Measurements from ENCODE around the gene CDHR3. TPM values are rescaled to one million over a fixed set of nuclear protein-coding genes. Genes with fewer than 3 reads are reported as not detected.

The CDHR3 gene
- total RNA-seq, 2 donors from 2014 or later, result 2.2 to 3.9 TPM

- TF ChIP-seq POLR2AphosphoS5 (IDR thresholded peaks at IDR 0.05) (no peak), POLR2A (IDR thresholded peaks at IDR 0.05) (no peak), CTCF (IDR thresholded peaks at IDR 0.05) (no peak)
- intact Hi-C loops (cut with DNase I), result no loop called here
- H3K9me3 ChIP-seq, result no peaks in the 10 kb centered on the region
- no peak for DNase-seq (ENCODE audit: low spot score)
- H3K4me1 ChIP-seq (replicated peaks), result no peaks in the 10 kb centered on the region
- no peak overlapping the region for H3K4me3 ChIP-seq
- no peak overlapping the region for H3K27ac ChIP-seq
- H3K36me3 ChIP-seq, result no peaks in the 10 kb centered on the region
- WGBS, result 93% methylated on average over 8 of the region's 8 CpGs
- no peaks in the 10 kb centered on the region for H3K27me3 ChIP-seq (replicated peaks; ENCODE audit: insufficient read depth)
These were observed 72.5 kb downstream of the CDHR3 start for GRCh38 chr7:106035568-106035967.

- H3K27ac ChIP-seq, result no peak overlapping the region
- WGBS, result 70% methylated on average over 6 of the region's 6 CpGs
- no peaks in the 10 kb centered on the region for H3K36me3 ChIP-seq
- no peak for TF ChIP-seq POLR2A (IDR thresholded peaks at IDR 0.05)
- no peak for TF ChIP-seq CTCF (IDR thresholded peaks at IDR 0.05)
- no peak for TF ChIP-seq POLR2AphosphoS5 (IDR thresholded peaks at IDR 0.05)
- no peak overlapping the region for H3K4me3 ChIP-seq
- H3K9me3 ChIP-seq, result no peaks in the 10 kb centered on the region
- H3K27me3 ChIP-seq (replicated peaks; ENCODE audit: insufficient read depth), result no peaks in the 10 kb centered on the region
- DNase-seq (ENCODE audit: low spot score), result no peak
- intact Hi-C loops (cut with DNase I), result no loop called here
- no peaks in the 10 kb centered on the region for H3K4me1 ChIP-seq (replicated peaks)
These were observed 72.9 kb downstream of the CDHR3 start for GRCh38 chr7:106036004-106036403.

- no peaks in the 10 kb centered on the region for H3K9me3 ChIP-seq
- no peak for DNase-seq (ENCODE audit: low spot score)
- no peak for TF ChIP-seq POLR2AphosphoS5 (IDR thresholded peaks at IDR 0.05)
- TF ChIP-seq CTCF (IDR thresholded peaks at IDR 0.05), result no peak
- TF ChIP-seq POLR2A (IDR thresholded peaks at IDR 0.05), result no peak
- H3K36me3 ChIP-seq, result no peaks in the 10 kb centered on the region
- H3K4me3 ChIP-seq, result no peak overlapping the region
- 81% methylated on average over 7 of the region's 7 CpGs for WGBS
- H3K27me3 ChIP-seq (replicated peaks; ENCODE audit: insufficient read depth), result no peaks in the 10 kb centered on the region
- H3K27ac ChIP-seq, result no peak overlapping the region
- intact Hi-C loops (cut with DNase I), result no loop called here
- H3K4me1 ChIP-seq (replicated peaks), result no peaks in the 10 kb centered on the region
These were observed 74.6 kb downstream of the CDHR3 start for GRCh38 chr7:106037489-106038176.

GRCh38 chr7:106038289-106038688, 75.2 kb downstream of the CDHR3 start:
- intact Hi-C loops (cut with DNase I), result no loop called here
- no peak overlapping the region for H3K27ac ChIP-seq
- no peaks in the 10 kb centered on the region for H3K9me3 ChIP-seq
- no peaks in the 10 kb centered on the region for H3K36me3 ChIP-seq
- no peaks in the 10 kb centered on the region for H3K27me3 ChIP-seq (replicated peaks; ENCODE audit: insufficient read depth)
- H3K4me1 ChIP-seq (replicated peaks), result no peaks in the 10 kb centered on the region
- no peak for TF ChIP-seq POLR2AphosphoS5 (IDR thresholded peaks at IDR 0.05)
- no peak for TF ChIP-seq CTCF (IDR thresholded peaks at IDR 0.05)
- TF ChIP-seq POLR2A (IDR thresholded peaks at IDR 0.05), result no peak
- no peak overlapping the region for H3K4me3 ChIP-seq
- no peak for DNase-seq (ENCODE audit: low spot score)
- 95% methylated on average over 5 of the region's 5 CpGs for WGBS

- intact Hi-C loops (cut with DNase I), result no loop called here
- no peak overlapping the region for H3K4me3 ChIP-seq
- H3K36me3 ChIP-seq, result no peaks in the 10 kb centered on the region
- H3K4me1 ChIP-seq (replicated peaks), result no peaks in the 10 kb centered on the region
- H3K9me3 ChIP-seq, result no peaks in the 10 kb centered on the region
- no peak for DNase-seq (ENCODE audit: low spot score)
- no peaks in the 10 kb centered on the region for H3K27me3 ChIP-seq (replicated peaks; ENCODE audit: insufficient read depth)
- TF ChIP-seq CTCF (IDR thresholded peaks at IDR 0.05) (no peak), POLR2A (IDR thresholded peaks at IDR 0.05) (no peak), POLR2AphosphoS5 (IDR thresholded peaks at IDR 0.05) (no peak)
- 93% methylated on average over 12 of the region's 12 CpGs for WGBS
- no peak overlapping the region for H3K27ac ChIP-seq
These were observed 75.9 kb downstream of the CDHR3 start for GRCh38 chr7:106038916-106039315.

All from prostate gland (tissue), 2 donors.